Activated CD4-positive, alpha-beta T cell treated with anti-CD3 and anti-CD28 coated beads for 1 hour (primary cell): ENCODE results near the gene CD46.
"Not testable (repeated sequence)": the region's sequence is repeated elsewhere in the genome, so short reads cannot be mapped to it uniquely, and the experiment has no call there.

Source experiments
- DNase-seq: peaks from one replicate; pipeline ENCODE4 v3.0.0-alpha.2; 2020

Gene CD46

GRCh38 chr1:207751463-207751789, 428 bp upstream of the CD46 start:
- not testable (repeated sequence) for DNase-seq

- DNase-seq: no peak
Observed at GRCh38 chr1:207752456-207752998, 673 bp downstream of the CD46 start.

GRCh38 chr1:207753611-207754010, 1.8 kb downstream of the CD46 start:
- DNase-seq: no peak

- no peak for DNase-seq
Observed at GRCh38 chr1:207754011-207754410, 2.2 kb downstream of the CD46 start.

- DNase-seq: no peak
Observed at GRCh38 chr1:207754974-207755700, 3.3 kb downstream of the CD46 start.

- no peak for DNase-seq
Observed at GRCh38 chr1:207755846-207756693, 4.2 kb downstream of the CD46 start.

- DNase-seq: no peak
Observed at GRCh38 chr1:207762622-207763021, 10.8 kb downstream of the CD46 start.

- DNase-seq: no peak
Observed at GRCh38 chr1:207763091-207763490, 11.2 kb downstream of the CD46 start.

GRCh38 chr1:207763972-207764371, 12.1 kb downstream of the CD46 start:
- DNase-seq: no peak

GRCh38 chr1:207766569-207766968, 14.7 kb downstream of the CD46 start:
- DNase-seq: no peak

GRCh38 chr1:207770514-207770913, 18.7 kb downstream of the CD46 start:
- not testable (repeated sequence) for DNase-seq

GRCh38 chr1:207776045-207776444, 24.2 kb downstream of the CD46 start:
- not testable (repeated sequence) for DNase-seq

GRCh38 chr1:207777412-207777811, 25.6 kb downstream of the CD46 start:
- not testable (repeated sequence) for DNase-seq

- no peak for DNase-seq
Observed at GRCh38 chr1:207779008-207779407, 27.2 kb downstream of the CD46 start.

- DNase-seq: no peak
Observed at GRCh38 chr1:207781312-207781711, 29.5 kb downstream of the CD46 start.

GRCh38 chr1:207787776-207788175, 35.9 kb downstream of the CD46 start:
- no peak for DNase-seq

GRCh38 chr1:207789386-207789785, 37.5 kb downstream of the CD46 start:
- no peak for DNase-seq

GRCh38 chr1:207789792-207790787, 38.2 kb downstream of the CD46 start:
- no peak for DNase-seq

- no peak for DNase-seq
Observed at GRCh38 chr1:207791290-207791689, 39.4 kb downstream of the CD46 start.

GRCh38 chr1:207793327-207793726, 41.5 kb downstream of the CD46 start:
- DNase-seq: no peak

- DNase-seq: no peak
Observed at GRCh38 chr1:207794861-207795260, 43.0 kb downstream of the CD46 start.

GRCh38 chr1:207797229-207797973, 45.5 kb downstream of the CD46 start:
- peak; percentile 62 for DNase-seq
